ENCODE data around the gene OMP. TPM values are rescaled to one million over a fixed set of nuclear protein-coding genes. Genes with fewer than 3 reads are reported as not detected.

Gene OMP
- total and polyA plus RNA-seq, 2 donors (not counting 3 experiments of a cell fraction or from before 2014, with no cell fraction given) = 0.80 TPM; not detected in 1

DNA sequence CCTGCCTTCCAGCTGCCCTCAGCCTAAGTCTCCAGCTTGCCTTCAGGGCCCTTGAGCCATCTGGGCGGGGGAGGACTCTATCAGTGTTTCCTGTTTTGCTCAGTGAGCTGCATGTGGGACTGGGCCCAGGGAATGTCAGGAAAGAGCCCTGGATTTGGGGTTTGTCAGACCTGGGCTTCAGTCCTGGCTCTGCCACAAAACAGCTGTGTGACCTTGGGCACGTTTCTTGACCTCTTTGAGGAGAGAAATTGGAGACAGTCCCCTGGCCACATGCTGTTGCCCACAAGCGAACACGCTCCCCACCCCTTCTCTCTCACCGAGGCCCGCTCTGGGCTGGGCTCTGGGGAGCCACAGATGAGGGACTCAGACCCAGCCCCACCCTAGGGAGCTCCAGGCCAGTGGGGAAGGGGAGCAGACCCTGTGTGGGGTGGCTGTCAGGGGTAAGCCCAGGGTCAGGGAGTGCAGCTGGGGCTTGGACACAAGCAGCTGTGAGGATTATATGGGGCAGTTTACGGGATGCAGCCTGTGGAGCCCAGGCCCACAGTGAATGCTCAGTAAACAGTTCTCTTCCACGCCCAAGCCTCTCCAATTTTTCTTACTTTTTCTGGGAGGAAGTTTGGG is 37.7 kb downstream of the OMP start:
- BruUV-seq (replicated peaks) = no TSS peak
- POLR2A ChIA-PET = no interaction called here
- Histone ChIP-seq H3K27ac (ENCODE audit: insufficient read depth, low read depth, low read length) (no peak overlapping the region), H3K36me3 (ENCODE audit: control insufficient read depth in 2 of 2, extremely low read depth in 1 of 2, insufficient read depth in 2 of 2, low read length in 2 of 2) (no peaks in the 10 kb centered on the region), H3K4me3 (replicated peaks in 1 of 3; ENCODE audit: insufficient read depth in 1 of 3, low read depth in 1 of 3, low read length in 3 of 3) (no peak overlapping the region), H3K9me1 (replicated peaks; ENCODE audit: control insufficient read depth, extremely low read depth, insufficient read depth, low read length) (no peaks in the 10 kb centered on the region), H3K4me1 (ENCODE audit: control insufficient read depth, extremely low read depth, insufficient read depth, low read length) (peaks cover 8% of the 10 kb centered on the region), H3K9ac (replicated peaks; ENCODE audit: extremely low read depth, insufficient read depth, low read length) (no peak overlapping the region), H3K27me3 (ENCODE audit: control insufficient read depth in 2 of 2, insufficient read depth in 2 of 2, low read length in 2 of 2) (no peaks in the 10 kb centered on the region), H4K20me1 (replicated peaks; ENCODE audit: control insufficient read depth, extremely low read depth, insufficient read depth, low read length) (no peaks in the 10 kb centered on the region), H3K79me2 (ENCODE audit: control insufficient read depth, insufficient read depth, low read length) (no peaks in the 10 kb centered on the region), H2AFZ (ENCODE audit: low read depth, low read length) (peak overlapping the region; percentile 21), H3K9me3 (replicated peaks; ENCODE audit: control insufficient read depth, insufficient read depth, low read length) (no peaks in the 10 kb centered on the region), H3K4me2 (ENCODE audit: insufficient read depth, low read length) (no peak overlapping the region)
- peak; percentile 82 for DNase-seq (ENCODE audit: low read depth, low spot score)
- CTCF ChIA-PET = interaction anchor here (0.6 to 3.6 kb wide), 4 partner anchors 12 to 319 kb away, joined by 3 to 28 read pairs (median 6); partner anchors contain the start of gene MYO7A
- dilution Hi-C loops (cut with MboI; ENCODE audit: extremely low pct_ligation_motif_present, low sequenced_read_pairs) = no loop called here
- peak; percentile 81 for FAIRE-seq
- TF ChIP-seq, protein P1, sequence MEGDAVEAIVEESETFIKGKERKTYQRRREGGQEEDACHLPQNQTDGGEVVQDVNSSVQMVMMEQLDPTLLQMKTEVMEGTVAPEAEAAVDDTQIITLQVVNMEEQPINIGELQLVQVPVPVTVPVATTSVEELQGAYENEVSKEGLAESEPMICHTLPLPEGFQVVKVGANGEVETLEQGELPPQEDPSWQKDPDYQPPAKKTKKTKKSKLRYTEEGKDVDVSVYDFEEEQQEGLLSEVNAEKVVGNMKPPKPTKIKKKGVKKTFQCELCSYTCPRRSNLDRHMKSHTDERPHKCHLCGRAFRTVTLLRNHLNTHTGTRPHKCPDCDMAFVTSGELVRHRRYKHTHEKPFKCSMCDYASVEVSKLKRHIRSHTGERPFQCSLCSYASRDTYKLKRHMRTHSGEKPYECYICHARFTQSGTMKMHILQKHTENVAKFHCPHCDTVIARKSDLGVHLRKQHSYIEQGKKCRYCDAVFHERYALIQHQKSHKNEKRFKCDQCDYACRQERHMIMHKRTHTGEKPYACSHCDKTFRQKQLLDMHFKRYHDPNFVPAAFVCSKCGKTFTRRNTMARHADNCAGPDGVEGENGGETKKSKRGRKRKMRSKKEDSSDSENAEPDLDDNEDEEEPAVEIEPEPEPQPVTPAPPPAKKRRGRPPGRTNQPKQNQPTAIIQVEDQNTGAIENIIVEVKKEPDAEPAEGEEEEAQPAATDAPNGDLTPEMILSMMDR (IDR thresholded peaks at IDR 0.05; ENCODE audit: extremely low read depth in 1 of 2, insufficient read depth in 1 of 2, low read depth in 1 of 2, low read length in 2 of 2) = no peak
- TF ChIP-seq GATA2 (IDR thresholded peaks at IDR 0.05; ENCODE audit: insufficient read depth, insufficient read length, low read depth, low read length) (no peak), EZH2 (IDR thresholded peaks at IDR 0.05; ENCODE audit: borderline replicate concordance, low read depth, low read length, severe bottlenecking) (no peak), MYC (IDR thresholded peaks at IDR 0.05; ENCODE audit: low read depth, low read length) (no peak), POLR2A (IDR thresholded peaks at IDR 0.05; ENCODE audit: low read depth, low read length) (no peak), JUN (IDR thresholded peaks at IDR 0.05; ENCODE audit: borderline replicate concordance, insufficient read depth, insufficient read length, low read depth) (no peak), POLR2AphosphoS5 (IDR thresholded peaks at IDR 0.05; ENCODE audit: insufficient read depth, low read depth, low read length) (no peak), FOS (IDR thresholded peaks at IDR 0.05; ENCODE audit: borderline replicate concordance, insufficient read depth, low read length) (no peak)
- TF ChIP-seq, protein P2, sequence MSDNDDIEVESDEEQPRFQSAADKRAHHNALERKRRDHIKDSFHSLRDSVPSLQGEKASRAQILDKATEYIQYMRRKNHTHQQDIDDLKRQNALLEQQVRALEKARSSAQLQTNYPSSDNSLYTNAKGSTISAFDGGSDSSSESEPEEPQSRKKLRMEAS (IDR thresholded peaks at IDR 0.05; ENCODE audit: insufficient read depth, insufficient read length) = no peak
- intact Hi-C loops (cut with micrococcal nuclease) = no loop called here

Data from endothelial cell of umbilical vein (primary cell).